Body of pancreas (tissue), 4 donors: Measurements from ENCODE around the gene HS6ST3. TPM values are rescaled to one million over a fixed set of nuclear protein-coding genes. Genes with fewer than 3 reads are reported as not detected.
"Not testable (repeated sequence)": the region's sequence is repeated elsewhere in the genome, so short reads cannot be mapped to it uniquely, and the experiment has no call there.

Source experiments
- ATAC-seq: fragments of 150-250 bp; one replicate; pipeline ENCODE4 v1.9.1; 2016
- DNase-seq, 4 donors: peaks; one replicate each; pipeline ENCODE4 v3.0.0-alpha.2; 2019
- H3K27ac ChIP-seq, 4 donors: fragments of 200-600 bp; sonication (generic); 1 replicate in 3 of 4; 2 replicates in 1 of 4; pipeline versions ENCODE4 v1.5.1 to v1.6.1; 2016 to 2019; ENCODE audit warnings: mild to moderate bottlenecking in 1 of 4, mixed read lengths in 1 of 4, moderate library complexity in 1 of 4
- H3K27me3 ChIP-seq, 2 donors: fragments of 200-600 bp; sonication (generic); one replicate each; pipeline ENCODE4 v1.6.0; 2016; ENCODE audit warnings: mild to moderate bottlenecking in 1 of 2
- H3K36me3 ChIP-seq, 2 donors: fragments of 200-600 bp; sonication (generic); replicated peaks in 1 of 2; 2 replicates each; pipeline ENCODE4 v1.5.1; 2016; ENCODE audit warnings: low read depth in 2 of 2; ENCODE audit not compliant: insufficient read depth in 1 of 2
- H3K4me1 ChIP-seq: fragments of 200-600 bp; sonication (generic); one replicate; pipeline ENCODE4 v1.6.0; 2016
- H3K4me3 ChIP-seq, 2 donors: fragments of 200-600 bp; sonication (generic); 1 replicate in 1 of 2; 2 replicates in 1 of 2; pipeline ENCODE4 v1.5.1; 2016 to 2019
- H3K9me3 ChIP-seq, 3 donors: fragments of 200-600 bp; sonication (generic); 1 replicate in 2 of 3; 2 replicates in 1 of 3; pipeline ENCODE4 v1.5.1; 2016
- POLR2A ChIP-seq, 3 donors: fragments of 450-650 bp; IDR thresholded peaks; one replicate each; pipeline ENCODE4 v1.6.1; 2016; ENCODE audit warnings: antibody characterized with exemption in 3 of 3, mild to moderate bottlenecking in 2 of 3
- WGBS, 2 donors: methylation state at CpG; one replicate each; pipeline ENCODE4 v1.1.5; 2017; 5-methylcytosine and 5-hydroxymethylcytosine counted together
- intact Hi-C: fragments of 100-400 bp; cut with DNase I; formaldehyde crosslinking; loops from one replicate; pipeline ENCODE4 v1.15.1; 2023
- total RNA-seq, 2 donors: library from RNA; depleted of rRNA; stranded (reverse); fragments of >200 nt; gene quantifications; one replicate each; pipeline ENCODE4 v1.1.0, GENCODE V29; 2016
- TF ChIP-seq, protein P1 (sequence below), 7 experiments: fragments of 450-650 bp in 4 of 7; fragments of 200-600 bp in 3 of 7; sonication (generic) in 3 of 7; IDR thresholded peaks; one replicate each; pipeline ENCODE4 v1.5.1; 2016 to 2019; ENCODE audit warnings: antibody characterized with exemption in 7 of 7

The HS6ST3 gene
- total RNA-seq, 2 donors from 2014 or later: 1.3 to 2.3 TPM

DNA sequence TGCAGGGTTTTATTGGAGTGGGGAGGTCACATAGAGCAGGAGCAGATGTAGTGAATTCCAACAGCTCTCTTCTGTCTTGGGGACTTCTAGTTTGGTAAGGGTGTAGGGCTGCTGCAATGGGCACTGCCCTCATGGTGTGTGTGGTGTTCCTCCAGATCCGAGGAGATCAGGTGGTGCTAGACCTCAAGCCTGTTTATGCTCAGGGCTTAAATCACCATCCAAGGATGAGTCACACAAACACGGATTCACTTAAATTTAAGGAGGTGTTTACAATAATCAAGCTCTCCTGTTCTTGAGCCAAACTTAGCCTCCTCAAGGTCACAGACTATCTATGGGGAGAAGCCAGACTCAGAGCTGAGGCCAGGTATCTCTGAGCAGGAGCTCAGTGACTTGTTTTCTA lies 23.0 kb downstream of the HS6ST3 start:
- H3K9me3 ChIP-seq: no peaks in the 10 kb centered on the region
- H3K27me3 ChIP-seq: no peaks in the 10 kb centered on the region
- 48 to 68% methylated on average over 2 of the region's 2 CpGs for WGBS, 2 donors
- DNase-seq (no peak), ATAC-seq (no peak)
- no peak overlapping the region for H3K27ac ChIP-seq
- no peaks in the 10 kb centered on the region for H3K4me1 ChIP-seq
- H3K4me3 ChIP-seq: no peak overlapping the region
- no peaks in the 10 kb centered on the region for H3K36me3 ChIP-seq
- TF ChIP-seq, protein P1, sequence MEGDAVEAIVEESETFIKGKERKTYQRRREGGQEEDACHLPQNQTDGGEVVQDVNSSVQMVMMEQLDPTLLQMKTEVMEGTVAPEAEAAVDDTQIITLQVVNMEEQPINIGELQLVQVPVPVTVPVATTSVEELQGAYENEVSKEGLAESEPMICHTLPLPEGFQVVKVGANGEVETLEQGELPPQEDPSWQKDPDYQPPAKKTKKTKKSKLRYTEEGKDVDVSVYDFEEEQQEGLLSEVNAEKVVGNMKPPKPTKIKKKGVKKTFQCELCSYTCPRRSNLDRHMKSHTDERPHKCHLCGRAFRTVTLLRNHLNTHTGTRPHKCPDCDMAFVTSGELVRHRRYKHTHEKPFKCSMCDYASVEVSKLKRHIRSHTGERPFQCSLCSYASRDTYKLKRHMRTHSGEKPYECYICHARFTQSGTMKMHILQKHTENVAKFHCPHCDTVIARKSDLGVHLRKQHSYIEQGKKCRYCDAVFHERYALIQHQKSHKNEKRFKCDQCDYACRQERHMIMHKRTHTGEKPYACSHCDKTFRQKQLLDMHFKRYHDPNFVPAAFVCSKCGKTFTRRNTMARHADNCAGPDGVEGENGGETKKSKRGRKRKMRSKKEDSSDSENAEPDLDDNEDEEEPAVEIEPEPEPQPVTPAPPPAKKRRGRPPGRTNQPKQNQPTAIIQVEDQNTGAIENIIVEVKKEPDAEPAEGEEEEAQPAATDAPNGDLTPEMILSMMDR (IDR thresholded peaks at IDR 0.05): no peak
- no peak for TF ChIP-seq POLR2A (IDR thresholded peaks at IDR 0.05)
- intact Hi-C loops: no loop called here

DNA sequence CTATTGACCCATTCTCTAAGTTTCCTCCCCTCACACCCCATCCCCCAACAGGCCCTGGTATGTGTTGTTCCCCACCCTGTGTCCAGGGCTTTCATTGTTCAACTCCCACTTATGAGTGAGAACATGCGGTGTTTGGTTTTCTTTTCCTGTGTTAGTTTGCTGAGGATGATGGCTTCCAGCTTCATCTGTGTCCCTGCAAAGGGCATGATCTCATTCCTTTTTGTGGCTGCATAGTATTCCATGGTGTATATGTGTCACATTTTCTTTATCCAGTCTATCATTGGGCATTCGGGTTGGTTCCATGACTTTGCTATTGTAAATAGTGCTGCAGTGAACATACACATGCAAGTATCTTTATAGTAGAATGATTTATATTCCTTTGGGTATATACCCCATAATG lies 25.5 kb downstream of the HS6ST3 start:
- DNase-seq, H3K27ac ChIP-seq, ATAC-seq, H3K27me3 ChIP-seq, H3K4me3 ChIP-seq, intact Hi-C loops, H3K36me3 ChIP-seq, H3K9me3 ChIP-seq, H3K4me1 ChIP-seq: not testable (repeated sequence)
- WGBS, 2 donors: 93 to 96% methylated on average over 2 of the region's 2 CpGs

DNA sequence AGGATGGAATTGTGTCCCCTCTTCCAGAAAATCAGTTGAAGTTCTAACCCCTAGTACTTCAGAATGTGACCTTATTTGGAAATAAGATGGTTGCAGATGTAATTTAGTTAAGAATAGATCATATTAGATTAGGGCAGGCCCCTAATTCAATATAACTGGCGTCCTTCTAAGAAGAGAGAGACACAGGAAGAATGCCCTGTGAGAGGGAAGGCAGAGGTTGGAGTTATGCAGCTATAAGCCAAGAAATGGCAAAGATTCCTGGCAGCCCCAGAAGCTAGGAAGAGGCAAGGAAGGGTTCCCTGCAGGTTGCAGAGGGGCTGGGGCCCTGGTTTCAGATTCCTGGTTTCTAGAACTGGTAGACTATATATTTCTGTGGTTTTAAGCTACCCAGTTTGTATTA lies 30.0 kb downstream of the HS6ST3 start:
- Histone ChIP-seq H3K27ac (no peak overlapping the region), H3K36me3 (no peaks in the 10 kb centered on the region), H3K4me3 (no peak overlapping the region), H3K27me3 (no peaks in the 10 kb centered on the region), H3K4me1 (no peaks in the 10 kb centered on the region), H3K9me3 (no peaks in the 10 kb centered on the region)
- intact Hi-C loops: no loop called here
- ATAC-seq (no peak), DNase-seq (no peak)
- WGBS, 2 donors: 88 to 94% methylated on average over 1 of the region's 1 CpG
- TF ChIP-seq, protein P1 (IDR thresholded peaks at IDR 0.05): no peak
- no peak for TF ChIP-seq POLR2A (IDR thresholded peaks at IDR 0.05)

DNA sequence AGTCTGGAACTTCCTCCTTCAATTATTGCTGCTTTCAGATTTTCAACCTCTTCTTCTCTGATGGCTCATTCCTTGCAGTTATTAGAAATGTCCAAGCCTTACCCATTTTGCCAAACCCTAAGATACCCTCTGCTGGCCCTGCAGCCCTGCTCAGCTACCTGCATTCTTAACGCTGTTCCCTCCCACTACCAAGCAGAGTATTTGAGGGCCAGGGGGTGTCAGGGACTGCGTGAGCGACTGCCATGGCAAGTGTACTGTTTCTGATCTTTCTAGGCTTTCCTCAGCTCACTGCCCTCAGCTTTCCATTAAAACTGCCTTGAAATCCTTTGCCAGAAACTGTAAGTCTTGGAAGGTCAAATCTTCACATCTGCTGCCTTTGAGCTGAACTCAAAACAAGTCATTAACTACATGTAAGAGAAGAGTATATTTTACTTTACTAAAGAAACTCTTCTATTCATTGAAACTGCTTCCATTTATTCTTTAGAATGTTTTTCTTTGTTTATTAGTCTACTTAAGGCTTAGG lies 41.0 kb downstream of the HS6ST3 start:
- Histone ChIP-seq H3K4me1 (no peaks in the 10 kb centered on the region), H3K36me3 (no peaks in the 10 kb centered on the region), H3K27me3 (no peaks in the 10 kb centered on the region), H3K9me3 (no peaks in the 10 kb centered on the region), H3K27ac (no peak overlapping the region), H3K4me3 (no peak overlapping the region)
- DNase-seq: no peak
- WGBS, 2 donors: 50 to 61% methylated on average over 3 of the region's 3 CpGs
- no peak for ATAC-seq
- TF ChIP-seq POLR2A (IDR thresholded peaks at IDR 0.05): no peak
- TF ChIP-seq, protein P1 (IDR thresholded peaks at IDR 0.05): no peak
- intact Hi-C loops: no loop called here

DNA sequence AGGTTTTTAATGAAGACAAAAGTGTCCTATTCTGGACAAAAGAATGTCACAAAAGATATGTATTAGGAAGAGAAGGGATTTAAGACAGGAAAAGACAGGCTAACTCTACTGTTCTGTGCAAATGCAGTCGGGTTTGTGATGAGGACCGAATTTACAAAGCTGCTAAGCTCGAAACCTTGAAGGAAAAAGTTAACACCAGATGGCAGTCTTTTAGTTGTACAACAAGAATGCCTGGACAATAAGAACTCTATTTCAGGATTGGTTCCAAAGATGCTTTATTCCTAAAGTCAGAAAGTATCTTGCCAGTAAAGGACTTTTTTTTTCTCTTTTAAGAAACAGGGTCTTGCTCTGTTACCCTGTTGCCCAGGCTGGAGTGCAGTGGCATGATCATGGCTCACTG lies 51.1 kb downstream of the HS6ST3 start:
- intact Hi-C loops: no loop called here
- Histone ChIP-seq H3K27ac (no peak overlapping the region), H3K27me3 (no peaks in the 10 kb centered on the region), H3K9me3 (no peaks in the 10 kb centered on the region), H3K36me3 (no peaks in the 10 kb centered on the region), H3K4me1 (no peaks in the 10 kb centered on the region), H3K4me3 (no peak overlapping the region)
- no peak for ATAC-seq
- WGBS, 2 donors: 55 to 57% methylated on average over 3 of the region's 3 CpGs
- no peak for TF ChIP-seq POLR2A (IDR thresholded peaks at IDR 0.05)
- TF ChIP-seq, protein P1 (IDR thresholded peaks at IDR 0.05): peak in 2 of 7 experiments; percentile 9 to 13
- DNase-seq: no peak
